HG02970 (cell line): Measurements from ENCODE around the gene PGAP6.
"Not testable (repeated sequence)": the region's sequence is repeated elsewhere in the genome, so short reads cannot be mapped to it uniquely, and the experiment has no call there.

Experiments
- ATAC-seq: cut with Tn5 transposase; IDR thresholded peaks from one replicate; pipeline ENCODE4 v1.9.1; 2021; ENCODE audit warnings: mild to moderate bottlenecking, moderate library complexity, moderate number of reproducible peaks; ENCODE audit not compliant: unreplicated experiment, low FRiP score

The PGAP6 gene

DNA sequence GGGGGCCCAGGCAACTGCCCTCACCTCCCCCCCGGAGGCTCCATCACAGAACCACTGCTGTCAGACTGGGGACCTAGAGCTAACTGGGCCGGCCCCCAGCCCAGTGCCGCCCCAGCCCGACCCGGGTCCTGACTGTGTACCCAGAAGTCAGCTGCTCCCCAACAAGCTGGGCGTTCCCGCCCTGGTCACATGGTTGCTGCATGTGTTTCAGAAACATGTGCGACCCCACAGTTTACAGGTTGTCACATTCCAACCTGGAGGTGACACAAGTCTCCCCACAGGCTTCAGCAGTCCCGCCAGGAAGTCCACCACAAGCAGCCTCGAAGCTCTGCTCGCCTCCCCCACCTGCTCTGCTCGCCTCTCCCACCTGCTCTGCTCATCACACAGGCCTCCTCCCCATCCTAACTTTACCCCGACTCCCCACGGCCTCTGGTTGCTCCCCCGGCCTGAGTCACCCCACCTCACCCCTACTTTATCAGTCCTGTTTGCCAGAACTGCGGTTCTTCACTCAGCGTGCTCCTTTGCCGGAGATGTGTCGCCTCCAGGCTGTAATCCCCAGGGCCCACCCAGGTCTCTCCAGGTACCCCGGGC is 12.4 kb downstream of the PGAP6 start:
- ATAC-seq, result no peak

DNA sequence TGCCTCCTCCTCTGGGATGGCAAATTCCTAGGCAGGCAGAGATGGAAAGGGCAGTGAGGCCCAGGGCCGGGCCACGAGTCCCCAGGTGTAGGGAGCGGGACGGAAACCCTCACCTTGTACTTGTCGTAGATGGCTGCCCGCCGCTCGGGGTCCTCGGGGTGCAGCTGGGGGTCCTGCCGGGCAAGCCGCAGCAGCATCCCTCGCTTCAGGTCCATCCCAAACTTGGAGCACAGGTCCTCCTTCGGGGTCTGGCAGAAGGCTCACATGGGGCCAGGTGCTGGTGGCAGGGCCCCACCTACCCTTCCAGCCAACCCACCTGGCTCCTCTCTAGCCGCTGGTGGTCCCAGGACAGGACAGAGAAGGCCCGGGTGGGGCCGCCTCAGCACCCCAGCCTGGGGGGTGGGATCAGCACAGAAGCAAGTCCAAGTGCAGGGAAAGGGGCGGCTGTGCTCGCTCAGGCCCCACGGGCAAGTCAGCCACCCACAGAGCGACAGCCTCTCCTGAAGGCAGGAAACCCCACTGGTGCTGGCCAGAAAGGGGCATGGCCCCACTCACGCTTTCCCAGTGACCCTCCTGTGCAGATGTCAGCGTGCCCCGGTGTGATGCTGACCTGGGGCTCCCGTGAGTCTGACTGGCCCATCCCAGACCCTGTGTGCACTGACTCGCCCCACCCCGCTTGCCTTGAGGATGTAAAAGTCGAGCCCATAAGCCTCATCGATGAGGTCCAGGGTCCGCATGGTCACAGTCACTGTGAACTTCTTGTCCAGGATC is 13.2 kb downstream of the PGAP6 start:
- no peak for ATAC-seq

DNA sequence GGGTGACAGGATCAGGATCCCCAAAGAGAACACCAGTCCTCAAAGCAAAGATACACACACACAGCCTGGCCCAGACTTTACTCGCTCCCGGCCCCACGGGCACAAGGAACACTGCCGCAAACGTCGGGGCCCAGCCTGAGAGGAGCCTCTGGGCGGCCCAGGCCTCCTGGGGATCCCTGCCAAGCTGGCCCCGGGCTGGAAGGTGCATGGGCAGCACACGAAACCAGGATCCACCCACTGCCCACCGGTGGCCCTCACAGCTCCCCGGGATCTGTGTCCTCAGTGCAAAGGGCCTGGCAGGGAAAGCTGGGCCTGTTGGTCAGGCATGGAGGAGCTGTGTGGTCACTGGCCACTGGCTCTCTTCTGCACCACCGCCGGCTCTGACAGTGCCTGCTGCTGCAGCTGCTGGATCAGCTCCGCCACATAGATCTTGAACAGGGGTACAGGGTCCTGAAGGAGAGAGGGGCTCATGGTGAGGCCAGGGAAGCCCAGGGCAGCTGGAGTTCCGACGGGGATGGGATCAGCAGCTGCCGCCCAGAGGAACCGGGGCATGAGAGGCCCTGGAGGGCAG is 14.4 kb downstream of the PGAP6 start:
- no peak for ATAC-seq

DNA sequence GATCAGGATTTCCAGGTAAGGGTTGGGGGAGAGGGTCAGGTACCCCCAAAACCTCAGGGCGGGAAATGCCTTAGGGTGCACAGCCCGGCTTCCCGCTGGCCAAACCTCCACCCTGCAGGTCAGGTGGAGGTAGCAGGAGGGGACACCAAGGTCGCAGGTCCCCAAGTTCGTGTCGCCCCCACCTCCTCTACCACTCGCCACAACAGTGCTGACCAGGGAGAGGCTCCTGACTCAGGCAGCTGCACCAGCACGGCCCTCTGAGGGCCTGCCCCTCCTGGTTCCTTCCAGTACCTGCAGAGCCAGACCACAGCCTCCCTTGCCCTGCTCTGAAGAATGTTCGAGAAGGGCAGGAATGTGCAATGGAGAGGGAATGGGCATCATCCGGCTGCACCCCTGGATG is 15.3 kb downstream of the PGAP6 start:
- ATAC-seq, result no peak

DNA sequence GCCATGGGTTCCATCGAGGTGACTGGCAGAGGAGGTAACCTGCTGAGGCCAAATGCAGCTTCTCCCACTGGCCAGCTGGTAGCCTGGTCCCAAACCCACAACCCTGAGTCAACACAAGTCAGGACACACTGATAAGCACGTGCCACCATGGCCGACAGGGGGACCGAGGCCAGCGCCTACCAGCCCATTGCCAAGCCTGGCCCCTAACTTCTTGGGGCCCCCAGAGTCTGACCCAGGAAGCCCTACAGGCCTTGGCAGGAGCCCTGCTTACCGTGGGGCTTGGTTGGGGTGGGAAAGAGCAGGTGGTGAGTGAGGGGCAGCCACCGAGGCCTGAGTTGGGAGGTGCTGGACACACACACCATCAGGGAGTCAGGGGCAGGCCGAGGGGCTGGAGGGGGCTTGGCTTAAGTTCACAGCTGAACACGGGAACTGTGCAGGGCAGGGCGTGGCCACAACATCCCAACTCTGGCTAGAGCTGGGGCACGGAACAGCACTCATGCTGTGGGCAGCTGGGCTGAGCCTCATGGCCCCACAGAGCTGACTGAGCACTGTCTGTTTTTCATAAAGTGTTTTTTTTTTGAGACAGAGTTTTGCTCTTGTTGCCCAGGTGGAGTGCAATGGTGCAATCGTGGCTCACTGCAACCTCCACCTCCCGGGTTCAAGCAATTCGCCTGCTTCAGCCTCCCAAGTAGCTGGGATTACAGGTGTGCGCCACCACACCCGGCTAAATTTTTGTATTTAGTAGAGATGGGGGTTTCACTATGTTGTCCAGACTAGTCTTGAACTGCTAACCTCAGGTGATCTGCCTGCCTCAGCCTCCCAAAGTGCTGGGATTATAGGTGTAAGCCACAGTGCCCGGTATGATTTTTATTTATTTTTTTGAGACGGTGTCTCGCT is 16.9 kb downstream of the PGAP6 start:
- no peak for ATAC-seq

DNA sequence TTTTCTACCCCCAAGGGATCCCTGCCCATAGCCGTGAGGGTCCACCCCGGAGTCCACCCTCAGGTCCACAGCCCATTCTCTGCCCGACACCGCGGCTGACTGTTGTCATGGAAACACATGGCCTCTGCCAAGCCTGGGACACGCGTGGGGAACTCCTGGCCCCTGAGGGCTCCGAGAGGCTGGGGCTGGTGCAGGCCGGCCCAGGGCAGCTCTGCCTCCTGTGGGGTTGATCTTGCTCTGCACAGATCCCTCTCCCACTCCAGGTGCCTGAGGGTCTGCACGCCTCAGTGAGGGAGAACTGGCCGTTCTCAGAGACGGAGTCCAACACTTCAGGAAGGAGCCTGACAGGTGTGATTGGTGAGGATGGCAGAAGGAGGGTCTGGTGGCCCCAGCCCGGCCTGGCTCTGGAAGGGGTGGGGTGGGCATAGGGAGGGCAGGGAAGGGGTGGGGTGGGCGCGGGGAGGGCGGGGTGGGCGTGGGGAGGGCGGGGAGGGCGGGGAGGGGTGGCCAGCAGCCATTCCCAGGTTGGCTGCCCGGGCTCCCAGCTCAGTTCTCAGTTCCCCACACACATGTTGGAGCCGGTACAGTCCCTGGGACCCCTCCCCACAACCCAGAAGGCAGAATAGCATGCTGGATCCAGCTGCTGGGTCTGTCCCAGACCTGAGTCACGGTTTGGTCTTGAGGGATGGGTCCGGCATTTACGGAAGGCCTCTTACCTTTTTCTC is 17.9 kb downstream of the PGAP6 start:
- no peak for ATAC-seq

DNA sequence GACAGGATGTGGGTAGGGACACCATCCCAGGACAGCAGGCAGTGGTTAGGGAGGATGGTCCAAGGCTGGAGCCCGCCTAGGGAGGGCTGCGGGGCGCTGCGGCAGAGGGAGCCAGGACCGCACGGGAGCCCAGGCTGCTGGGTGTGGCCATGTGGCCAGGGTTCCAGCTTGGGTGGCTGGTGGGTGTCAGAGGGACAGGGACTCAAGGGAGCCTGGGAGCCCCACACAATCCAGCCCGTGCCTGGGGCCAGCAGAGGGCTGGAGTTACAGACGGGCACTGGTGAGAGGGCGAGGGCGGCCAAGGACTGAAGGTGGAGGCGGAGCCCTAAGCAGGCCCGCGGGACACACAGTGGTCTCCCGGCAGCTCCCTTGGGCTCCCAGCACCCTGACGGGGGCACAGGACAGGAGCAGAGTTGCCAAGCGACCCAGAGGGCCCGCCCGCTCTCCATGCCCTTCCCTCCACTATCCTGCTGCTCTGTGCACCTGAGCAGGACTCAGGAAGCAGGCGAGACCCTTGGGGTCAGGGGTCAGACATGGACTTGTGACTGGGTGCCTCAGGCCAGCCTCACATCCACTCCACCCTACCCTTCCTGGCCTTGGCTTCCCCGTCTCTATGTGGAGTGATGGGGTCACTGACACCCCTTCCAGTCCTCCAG is 18.5 kb downstream of the PGAP6 start:
- ATAC-seq, result no peak

DNA sequence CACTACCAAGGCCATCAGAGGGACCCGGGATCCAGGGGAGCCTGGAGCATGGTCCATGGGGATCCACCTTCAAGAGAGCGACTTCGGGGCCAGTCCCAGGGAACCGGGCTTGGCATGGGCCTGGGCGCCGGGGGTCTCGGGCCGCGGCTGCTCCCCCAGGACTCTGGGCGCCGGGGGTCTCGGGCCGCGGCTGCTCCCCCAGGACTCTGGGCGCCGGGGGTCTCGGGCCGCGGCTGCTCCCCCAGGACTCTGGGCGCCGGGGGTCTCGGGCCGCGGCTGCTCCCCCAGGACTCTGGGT is 19.1 kb downstream of the PGAP6 start:
- not testable (repeated sequence) for ATAC-seq

DNA sequence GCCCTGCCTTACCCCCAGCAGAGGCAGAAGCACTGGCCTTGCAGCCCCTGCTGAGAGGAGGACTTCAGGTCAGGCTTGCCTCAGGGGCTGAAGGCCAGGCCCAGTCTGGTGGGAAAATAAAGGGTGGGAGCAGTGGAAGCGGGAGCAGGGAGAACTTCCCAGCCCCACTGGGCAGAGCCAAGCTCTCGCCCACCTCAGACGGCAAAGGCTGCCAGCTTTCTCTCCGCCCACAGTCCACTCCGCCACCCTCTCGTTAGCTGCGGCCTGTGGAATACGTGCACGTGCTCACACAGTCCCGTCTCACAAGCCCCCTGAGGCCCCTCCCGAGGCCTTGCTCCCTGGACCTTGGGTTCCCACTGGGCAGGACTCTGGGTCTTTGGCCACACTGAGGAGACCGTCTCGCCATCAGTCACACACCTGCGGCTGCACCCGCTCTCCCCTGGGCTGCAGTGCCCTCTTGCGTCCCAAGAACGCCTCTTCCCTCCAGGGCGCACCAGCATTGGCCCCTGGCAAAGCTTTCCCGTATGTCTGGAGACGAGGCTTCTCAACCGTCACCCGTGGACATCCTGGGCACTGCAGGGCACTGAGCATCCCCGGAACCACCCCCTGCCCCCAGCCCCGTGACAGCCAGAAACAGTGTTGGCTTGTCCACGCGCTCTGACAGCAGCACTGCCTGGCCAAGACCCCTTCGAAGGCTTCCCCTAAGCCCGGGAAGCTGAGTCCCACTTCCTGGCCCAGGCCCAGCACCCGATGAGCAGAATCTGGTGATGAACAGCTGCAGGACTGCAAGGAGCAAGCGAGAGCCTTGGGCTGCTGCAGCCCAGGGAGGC is 19.7 kb downstream of the PGAP6 start:
- ATAC-seq, result no peak

DNA sequence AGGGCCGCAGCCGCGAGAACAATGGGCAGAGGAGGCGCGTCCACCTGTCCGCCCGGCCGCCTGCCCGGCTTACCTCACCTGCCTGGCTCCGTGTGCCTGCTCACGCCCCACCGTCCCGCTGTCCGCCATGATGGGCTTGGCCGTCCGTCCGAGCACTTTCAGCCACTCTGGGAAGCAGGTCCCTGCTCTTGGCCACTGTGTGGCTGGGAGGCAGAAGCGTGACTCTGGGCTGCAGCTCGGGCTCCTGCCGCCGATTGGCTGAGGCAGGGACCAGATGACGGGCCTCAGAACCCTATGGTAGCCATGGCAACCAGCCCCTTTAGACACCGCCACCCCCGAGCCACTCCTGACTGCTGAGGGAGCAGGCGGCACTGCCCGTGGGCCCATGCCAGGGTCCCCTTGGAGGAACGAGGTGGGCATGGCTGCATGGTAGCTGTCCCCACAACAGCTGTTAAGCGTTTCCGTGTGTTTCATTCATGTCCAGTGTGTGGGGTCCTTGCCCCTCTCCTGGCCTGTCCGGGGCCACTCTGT is 20.4 kb downstream of the PGAP6 start:
- ATAC-seq, result no peak

DNA sequence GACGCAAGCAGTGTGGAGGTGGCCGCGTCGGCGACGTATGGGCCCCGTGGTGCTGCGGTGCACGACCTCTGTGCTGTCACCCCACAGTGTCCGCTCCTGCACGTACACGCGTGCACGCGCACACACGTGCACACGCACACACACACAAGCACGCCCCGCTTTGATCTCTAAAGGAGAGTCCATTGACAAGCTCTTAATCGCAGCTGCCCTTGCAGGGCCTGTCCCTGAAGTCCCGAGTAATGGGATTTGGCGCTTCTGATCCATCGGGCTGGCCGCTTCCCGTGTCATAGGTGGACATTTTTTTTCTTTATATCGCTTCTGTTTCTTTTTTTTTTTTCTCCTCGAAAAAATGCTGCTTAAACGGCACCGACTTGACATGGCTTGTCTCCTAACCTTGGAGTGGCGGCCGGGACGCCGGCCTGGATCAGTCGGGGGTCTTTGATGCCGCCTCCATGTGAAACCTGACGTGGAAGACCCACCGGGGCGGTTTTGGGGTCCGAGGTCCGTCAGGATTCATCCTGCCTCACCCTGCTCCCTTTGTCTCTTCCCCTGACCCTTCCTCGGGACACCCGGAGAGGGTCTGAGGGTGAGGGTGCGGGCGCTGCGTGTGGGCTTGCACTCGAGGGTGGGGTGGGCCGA is 21.0 kb downstream of the PGAP6 start:
- no peak for ATAC-seq

DNA sequence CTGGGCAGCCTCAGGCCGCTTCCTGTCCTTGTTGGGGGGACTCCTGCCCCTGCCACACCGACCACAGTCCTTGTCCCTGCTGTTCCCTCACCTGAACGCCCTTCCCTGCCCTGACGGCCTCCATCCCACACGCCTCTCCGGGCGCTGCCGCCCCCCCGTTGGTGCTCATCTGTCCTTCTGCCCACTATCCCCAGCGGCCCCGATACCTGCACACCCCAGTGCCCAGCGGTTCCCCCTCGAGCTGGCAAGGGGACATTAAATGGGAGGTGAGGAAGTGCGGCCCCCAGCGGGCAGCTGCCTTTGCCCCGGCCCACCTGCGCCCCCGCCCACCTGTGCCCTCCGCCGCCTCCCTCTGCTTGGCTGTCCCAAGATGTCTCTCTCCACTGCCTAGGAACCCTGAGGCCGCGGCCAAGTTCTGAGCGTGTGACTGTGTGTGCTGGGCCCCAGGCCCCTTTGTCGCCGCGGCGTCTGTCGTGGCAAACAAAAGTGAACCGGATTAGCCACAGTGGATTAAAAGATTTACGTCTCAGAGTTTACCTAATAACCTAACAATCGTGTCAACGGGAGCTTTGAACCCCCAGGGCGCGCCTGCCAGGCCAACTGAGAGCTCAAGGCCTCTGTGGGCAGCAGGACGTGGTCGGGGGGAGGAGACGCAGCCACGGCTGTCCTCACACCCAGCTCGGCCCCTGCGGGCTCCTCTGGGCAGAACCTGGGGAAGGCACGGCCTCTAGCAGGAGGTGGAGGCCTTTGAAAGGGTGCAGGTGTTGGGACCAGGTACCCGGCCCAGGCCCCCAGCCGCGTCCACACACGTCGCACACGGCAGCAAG is 21.7 kb downstream of the PGAP6 start:
- no peak for ATAC-seq

DNA sequence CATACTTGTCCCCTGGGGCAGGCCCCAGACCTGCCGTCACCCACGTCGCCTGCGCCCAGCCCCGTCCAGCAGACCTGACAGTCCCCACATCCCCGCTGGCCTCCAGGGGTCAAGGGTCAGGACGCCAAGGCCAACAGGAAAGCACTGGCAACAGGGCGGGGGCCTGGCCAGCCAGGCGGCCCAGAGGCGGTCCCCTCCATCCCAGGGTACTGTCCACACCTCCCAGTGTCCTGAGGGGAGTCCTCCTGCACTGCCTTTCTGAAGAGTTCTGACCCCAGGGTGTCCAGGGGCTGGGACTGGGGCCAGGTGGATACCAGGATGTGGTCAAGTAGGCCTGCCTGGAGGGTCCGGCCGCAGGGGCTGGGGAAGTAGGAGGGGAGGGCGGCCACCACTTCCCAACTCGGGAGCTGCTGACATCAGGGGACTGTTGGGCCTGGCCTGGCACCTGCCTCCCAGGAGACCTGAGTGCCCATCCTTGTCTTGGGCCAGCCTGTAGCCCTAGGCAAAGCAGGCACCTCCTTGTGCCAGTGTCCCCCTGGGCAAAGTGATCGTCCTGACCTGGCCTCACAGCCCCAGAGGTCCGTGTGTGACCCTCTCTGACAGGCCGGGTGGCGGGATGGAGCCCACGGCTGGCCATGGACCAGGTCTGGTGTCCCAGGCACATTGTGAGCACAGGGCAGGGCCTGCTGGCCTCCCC is 22.6 kb downstream of the PGAP6 start:
- no peak for ATAC-seq

DNA sequence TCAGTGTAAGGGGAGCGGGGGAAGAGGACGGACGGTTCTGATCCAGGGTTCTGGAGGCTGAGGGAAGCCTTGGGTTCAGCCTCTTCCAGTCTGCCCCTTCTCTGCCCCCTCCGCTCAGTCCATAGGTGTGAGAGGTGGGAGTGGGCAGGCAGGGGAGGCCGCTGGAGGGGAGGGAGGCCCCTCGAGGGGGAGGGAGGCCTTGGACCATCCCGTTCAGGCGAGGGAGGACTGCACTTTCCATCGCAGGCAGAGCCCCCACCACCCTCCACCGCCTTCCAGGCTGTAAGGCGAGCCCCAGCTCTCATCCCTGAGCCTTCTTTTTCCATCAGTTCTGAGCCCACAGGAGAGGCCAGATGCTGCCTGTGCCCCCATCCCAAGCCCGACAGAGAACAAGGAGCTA is 25.0 kb downstream of the PGAP6 start:
- ATAC-seq, result no peak

DNA sequence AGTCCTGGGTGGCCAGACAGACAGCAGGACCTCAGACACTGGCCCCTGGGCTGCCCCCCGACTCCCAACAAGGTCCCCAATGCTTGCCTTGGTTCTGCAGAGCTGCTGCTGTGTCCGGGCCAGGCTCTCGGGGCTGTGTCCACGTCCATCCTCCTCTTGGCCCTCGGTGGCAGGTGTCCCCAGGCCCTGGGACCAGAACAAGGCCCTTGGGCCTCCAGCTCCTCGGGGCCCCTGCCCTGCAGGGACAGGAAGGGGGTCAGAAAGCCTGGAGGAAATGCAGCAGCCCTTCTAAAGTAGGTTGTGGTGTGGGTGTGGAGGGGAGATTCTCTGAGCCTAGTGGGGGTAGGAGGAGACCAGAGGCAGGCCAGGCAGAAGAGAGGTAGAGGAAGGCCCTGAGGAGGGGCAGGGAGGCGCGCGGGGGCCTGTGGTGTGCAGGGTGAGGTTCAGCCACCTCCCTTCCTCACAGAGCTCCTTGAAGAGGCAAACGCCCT is 26.8 kb downstream of the PGAP6 start:
- no peak for ATAC-seq

DNA sequence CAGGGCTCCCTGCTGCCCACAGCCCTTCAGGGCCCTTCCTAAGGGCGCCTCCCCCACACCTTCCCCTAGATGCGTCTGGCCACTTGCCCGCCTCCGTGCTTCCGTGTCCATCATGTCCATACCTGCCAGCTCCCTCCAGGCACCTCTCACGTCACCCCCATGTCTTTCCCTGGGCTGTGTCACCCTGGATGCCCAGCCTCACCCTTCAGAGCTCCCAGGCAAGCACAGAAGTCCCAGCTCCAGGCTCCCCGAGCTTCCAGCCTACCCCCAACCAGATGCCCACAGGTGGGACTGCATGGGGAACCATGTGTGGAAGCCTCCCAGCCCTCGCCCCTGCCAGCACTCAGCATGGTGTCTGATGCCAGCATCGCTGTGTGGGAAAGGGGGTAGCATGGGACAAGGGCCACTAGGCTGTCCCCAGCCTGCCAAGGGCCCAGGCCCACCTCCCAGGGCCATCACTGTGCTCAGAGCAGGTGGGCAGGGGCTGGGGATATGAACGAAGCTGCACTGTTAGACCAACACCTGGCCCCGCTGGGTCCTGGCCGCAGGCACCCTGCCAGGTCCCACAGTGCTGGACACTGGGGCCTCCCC is 27.4 kb downstream of the PGAP6 start:
- ATAC-seq, result no peak
